ENCODE data around the gene POLG. TPM values are rescaled to one million over a fixed set of nuclear protein-coding genes. Genes with fewer than 3 reads are reported as not detected.

Gene POLG
- total RNA-seq, 1 donor from 2014 or later = 50.3 TPM

- H3K27me3 ChIP-seq = no peaks in the 10 kb centered on the region
- no peaks in the 10 kb centered on the region for H3K36me3 ChIP-seq
- no peaks in the 10 kb centered on the region for H3K4me1 ChIP-seq
- no peak overlapping the region for H3K4me3 ChIP-seq
- TF ChIP-seq CTCF (IDR thresholded peaks at IDR 0.05) (no peak), POLR2AphosphoS5 (IDR thresholded peaks at IDR 0.05; ENCODE audit: insufficient read depth in 1 of 2, low read depth in 1 of 2) (no peak), POLR2A (IDR thresholded peaks at IDR 0.05) (no peak)
- intact Hi-C loops (cut with DNase I) = no loop called here
- H3K9me3 ChIP-seq = no peaks in the 10 kb centered on the region
- no peak for DNase-seq (ENCODE audit: extremely low spot score in 2 of 2)
- H3K27ac ChIP-seq = no peak overlapping the region
These were observed 5.9 kb upstream of the POLG start for GRCh38 chr15:89340573-89340972.

- Histone ChIP-seq H3K27me3 (no peaks in the 10 kb centered on the region), H3K9me3 (no peaks in the 10 kb centered on the region), H3K36me3 (peaks cover 0 to 4% of the 10 kb centered on the region in 2 donors), H3K4me1 (peaks cover 10% of the 10 kb centered on the region), H3K4me3 (no peak overlapping the region), H3K27ac (no peak overlapping the region)
- no peak for TF ChIP-seq POLR2AphosphoS5 (IDR thresholded peaks at IDR 0.05; ENCODE audit: insufficient read depth in 1 of 2, low read depth in 1 of 2)
- TF ChIP-seq CTCF (IDR thresholded peaks at IDR 0.05) = no peak
- no peak for TF ChIP-seq POLR2A (IDR thresholded peaks at IDR 0.05)
- intact Hi-C loops (cut with DNase I) = no loop called here
- DNase-seq (ENCODE audit: extremely low spot score in 2 of 2) = no peak
These were observed 3.4 kb upstream of the POLG start for GRCh38 chr15:89338036-89338435.

GRCh38 chr15:89335298-89336041 is 846 bp upstream of the POLG start:
- TF ChIP-seq CTCF (IDR thresholded peaks at IDR 0.05) = no peak
- no peak for TF ChIP-seq POLR2A (IDR thresholded peaks at IDR 0.05)
- no peak for TF ChIP-seq POLR2AphosphoS5 (IDR thresholded peaks at IDR 0.05; ENCODE audit: insufficient read depth in 1 of 2, low read depth in 1 of 2)
- Histone ChIP-seq H3K9me3 (no peaks in the 10 kb centered on the region), H3K36me3 (peaks cover 0 to 29% of the 10 kb centered on the region in 2 donors), H3K27me3 (no peaks in the 10 kb centered on the region), H3K4me3 (peak overlapping the region; percentile 66 to 90), H3K4me1 (peaks cover 36% of the 10 kb centered on the region), H3K27ac (peak overlapping the region; percentile 68)
- no peak for DNase-seq (ENCODE audit: extremely low spot score in 2 of 2)
- intact Hi-C loops (cut with DNase I) = no loop called here

GRCh38 chr15:89333959-89334509 is 590 bp downstream of the POLG start:
- H3K4me1 ChIP-seq = peaks cover 48% of the 10 kb centered on the region
- no peak for TF ChIP-seq POLR2A (IDR thresholded peaks at IDR 0.05)
- TF ChIP-seq POLR2AphosphoS5 (IDR thresholded peaks at IDR 0.05; ENCODE audit: insufficient read depth in 1 of 2, low read depth in 1 of 2) = no peak
- TF ChIP-seq CTCF (IDR thresholded peaks at IDR 0.05) = no peak
- H3K4me3 ChIP-seq = peak overlapping the region; percentile 66 to 90
- intact Hi-C loops (cut with DNase I) = no loop called here
- no peak for DNase-seq (ENCODE audit: extremely low spot score in 2 of 2)
- no peaks in the 10 kb centered on the region for H3K9me3 ChIP-seq
- H3K27ac ChIP-seq = peak overlapping the region; percentile 86
- H3K36me3 ChIP-seq = peaks cover 3 to 43% of the 10 kb centered on the region in 2 donors
- H3K27me3 ChIP-seq = no peaks in the 10 kb centered on the region
